Gastrocnemius medialis (tissue), 4 donors: ENCODE results near the gene DMWD.

Experiments
- CTCF ChIP-seq, 5 experiments: fragments of 450-650 bp in 3 of 5; fragments of 200-600 bp in 2 of 5; sonication (generic) in 2 of 5; IDR thresholded peaks in 4 of 5; conservative IDR thresholded peaks in 1 of 5; 1 replicate in 4 of 5; 2 replicates in 1 of 5; pipeline ENCODE4 v1.5.1; 2016 to 2019; ENCODE audit warnings: antibody characterized with exemption in 5 of 5, mild to moderate bottlenecking in 3 of 5, moderate library complexity in 3 of 5
- POLR2A ChIP-seq, 2 donors: fragments of 450-650 bp; IDR thresholded peaks; one replicate each; pipeline ENCODE4 v1.6.1; 2017; ENCODE audit warnings: antibody characterized with exemption in 2 of 2, mild to moderate bottlenecking in 2 of 2, moderate library complexity in 2 of 2

- TF ChIP-seq POLR2A (IDR thresholded peaks at IDR 0.05) = no peak
- TF ChIP-seq CTCF (IDR thresholded peaks at IDR 0.05 in 4 of 5, conservative IDR thresholded peaks at IDR 0.05 in 1 of 5) = no peak
Observed at GRCh38 chr19:45773384-45773783, 19.3 kb downstream of the DMWD start.
